Kasumi-1 (cell line): ENCODE data around the gene EFCAB14.
"Not testable (repeated sequence)": the region's sequence is repeated elsewhere in the genome, so short reads cannot be mapped to it uniquely, and the experiment has no call there.

ENCODE experiments used
- DNase-seq, 2 experiments: peaks; one replicate each; lab custom pipeline; 2025; lab: John Stamatoyannopoulos, UW

Gene EFCAB14

DNA sequence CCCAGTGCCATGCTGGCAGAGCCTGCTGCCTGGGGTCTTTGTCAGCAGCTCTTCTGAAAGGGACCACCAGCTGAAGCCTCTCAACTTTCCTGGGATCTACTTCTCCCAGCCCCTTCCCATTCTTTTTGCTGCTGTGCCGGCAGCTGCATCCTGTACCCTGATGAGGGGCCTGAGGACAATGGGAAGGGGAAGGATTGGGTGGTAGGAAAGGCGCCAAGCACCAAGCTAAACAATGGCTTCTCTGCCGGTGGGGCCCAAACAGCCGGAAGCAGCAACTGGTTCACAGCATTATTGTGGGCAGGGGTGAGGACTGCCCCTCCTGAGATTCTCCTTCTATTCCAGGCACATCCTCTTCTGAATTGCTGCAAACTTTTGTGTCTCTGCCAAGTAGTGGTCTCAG is 5.0 kb upstream of the EFCAB14 start:
- DNase-seq = no peak

- DNase-seq = no peak
Observed at GRCh38 chr1:46721686-46722205, 2.8 kb upstream of the EFCAB14 start.

DNA sequence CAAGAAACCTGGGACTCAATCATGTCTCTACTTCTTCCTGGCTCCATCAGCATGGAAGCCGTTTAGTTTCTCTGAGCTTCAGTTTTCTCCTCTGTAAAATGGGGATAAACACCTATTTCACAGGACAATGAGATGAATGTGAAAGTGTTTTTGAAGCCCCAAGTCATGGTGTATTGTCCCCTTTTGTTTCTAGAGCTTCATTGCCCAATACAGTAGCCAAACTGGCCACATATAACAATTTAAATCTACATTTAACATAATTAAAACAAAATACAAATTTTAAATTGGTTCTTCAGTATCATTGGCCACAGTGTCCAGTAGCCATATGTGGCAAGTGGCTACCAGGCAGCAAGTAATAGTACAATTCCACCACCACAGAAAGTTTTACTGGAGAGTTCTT is 2.3 kb upstream of the EFCAB14 start:
- DNase-seq = no peak

GRCh38 chr1:46720319-46720718 is 1.4 kb upstream of the EFCAB14 start:
- not testable (repeated sequence) for DNase-seq

- no peak for DNase-seq
Observed at GRCh38 chr1:46719689-46720088, 775 bp upstream of the EFCAB14 start.

GRCh38 chr1:46718340-46718726 is 581 bp downstream of the EFCAB14 start:
- DNase-seq = peak in 1 of 2 experiments; percentile 8

DNA sequence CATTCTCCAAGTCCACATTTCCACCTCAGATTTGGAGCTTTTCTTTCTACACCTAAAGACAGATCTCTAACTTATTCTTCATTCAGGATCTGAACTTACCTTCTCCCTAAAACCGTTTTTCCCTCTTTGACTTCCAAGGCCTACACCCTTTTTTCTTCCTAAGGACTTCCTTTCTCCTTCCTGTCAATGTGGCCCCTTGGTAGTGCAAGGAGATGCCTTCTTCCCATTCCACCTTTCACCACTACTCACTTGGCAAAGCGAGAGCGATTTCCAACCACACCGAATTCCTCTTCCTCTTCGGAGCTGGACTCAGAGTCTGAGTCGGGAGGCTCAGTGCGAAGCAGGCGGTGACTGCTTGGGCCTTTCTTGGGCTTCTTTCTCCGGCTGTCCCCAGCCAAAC is 1.3 kb downstream of the EFCAB14 start:
- DNase-seq = no peak

- DNase-seq = no peak
Observed at GRCh38 chr1:46714976-46715375, 3.9 kb downstream of the EFCAB14 start.

DNA sequence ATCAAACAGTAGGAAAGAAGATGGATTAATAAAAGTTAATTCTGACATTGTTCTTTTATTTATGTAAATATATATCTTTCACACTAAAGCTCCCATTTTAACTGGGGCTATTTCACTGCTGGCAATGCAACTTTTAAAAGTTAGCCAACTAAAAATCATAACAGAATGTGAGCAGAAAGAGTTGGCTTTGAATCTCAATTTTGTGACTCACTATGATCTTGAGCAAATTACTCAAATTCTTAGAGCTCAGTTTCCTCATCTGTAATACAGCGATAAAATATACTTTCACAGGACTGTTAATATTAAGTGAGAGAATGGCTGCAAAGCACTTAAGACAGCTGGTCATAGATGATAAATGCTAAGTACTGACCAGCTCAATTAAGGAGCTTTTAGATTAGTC is 10.8 kb downstream of the EFCAB14 start:
- DNase-seq = no peak

- DNase-seq = no peak
Observed at GRCh38 chr1:46705408-46705807, 13.5 kb downstream of the EFCAB14 start.

- DNase-seq = no peak
Observed at GRCh38 chr1:46703927-46704641, 14.8 kb downstream of the EFCAB14 start.

- DNase-seq = peak; percentile 74 to 77
Observed at GRCh38 chr1:46699666-46700065, 19.2 kb downstream of the EFCAB14 start.

DNA sequence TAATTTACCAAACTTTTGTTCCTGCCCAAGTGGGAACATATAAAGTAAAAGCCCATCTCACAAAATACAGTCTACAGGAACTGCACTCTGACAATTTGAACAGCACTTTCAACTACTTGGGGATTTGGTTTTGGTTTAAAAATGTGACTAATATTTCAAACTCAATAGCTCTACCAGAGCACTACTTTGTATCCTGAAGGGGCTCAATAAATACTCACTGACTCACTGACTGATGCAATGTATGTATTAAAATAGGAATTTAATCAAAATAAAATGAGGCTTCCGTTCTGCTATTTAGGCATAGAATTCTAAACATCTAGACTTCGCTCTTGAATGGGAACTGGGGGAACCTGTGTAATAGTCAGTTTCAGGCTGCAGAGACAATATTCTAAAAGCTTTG is 21.9 kb downstream of the EFCAB14 start:
- DNase-seq = no peak

DNA sequence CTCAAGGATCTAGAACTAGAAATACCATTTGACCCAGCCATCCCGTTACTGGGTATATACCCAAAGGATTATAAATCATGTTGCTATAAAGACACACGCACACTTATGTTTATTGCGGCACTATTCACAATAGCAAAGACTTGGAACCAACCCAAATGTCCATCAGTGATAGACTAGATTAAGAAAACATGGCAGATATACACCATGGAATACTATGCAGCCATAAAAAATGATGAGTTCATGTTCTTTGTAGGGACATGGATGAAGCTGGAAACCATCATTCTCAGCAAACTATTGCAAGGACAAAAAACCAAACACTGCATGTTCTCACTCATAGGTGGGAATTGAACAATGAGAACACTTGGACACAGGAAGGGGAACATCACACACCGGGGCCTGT is 24.2 kb downstream of the EFCAB14 start:
- not testable (repeated sequence) for DNase-seq

DNA sequence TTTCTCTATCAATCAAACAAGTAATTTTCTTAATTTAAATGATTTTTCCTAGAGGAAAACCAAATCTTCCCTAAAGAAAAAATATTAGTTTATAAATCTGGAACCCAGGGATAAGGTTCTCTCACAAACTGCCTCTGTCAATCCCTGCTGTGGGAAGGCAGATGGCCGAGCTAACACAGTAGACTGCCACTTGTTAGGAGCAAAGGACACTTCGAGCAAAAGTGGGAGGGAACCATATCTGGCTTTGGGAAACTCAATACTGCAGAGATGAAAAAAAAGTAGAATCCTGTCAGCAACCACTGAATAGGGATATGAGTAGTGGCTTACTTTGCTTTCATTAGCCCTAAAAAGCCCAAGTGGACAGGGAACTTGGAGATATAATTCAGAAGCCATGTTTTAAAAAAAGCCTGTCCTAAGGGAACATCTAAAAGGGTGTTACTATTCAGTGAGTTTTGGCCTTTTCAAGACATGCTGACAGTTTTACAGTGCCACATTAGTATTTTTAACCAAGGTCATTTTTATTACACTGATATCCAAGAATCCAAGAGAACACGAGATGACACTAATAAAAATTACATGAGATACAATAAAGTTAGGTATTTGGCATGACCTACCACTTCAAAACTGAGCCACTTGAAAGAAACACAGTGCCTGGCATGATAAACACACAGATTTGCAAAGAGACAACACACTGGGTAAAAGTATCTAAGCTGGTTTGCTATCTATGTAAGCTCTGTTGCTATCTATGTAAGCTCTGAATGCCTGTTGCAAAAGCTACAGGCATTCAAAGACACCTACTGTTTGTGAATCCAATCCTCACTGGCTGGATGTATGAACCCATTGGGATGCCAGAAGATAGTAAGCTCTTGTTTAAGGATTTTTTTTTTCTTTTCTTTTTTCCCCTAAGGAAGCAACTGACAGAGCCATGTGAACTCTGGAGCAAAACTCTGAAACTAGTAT is 25.8 kb downstream of the EFCAB14 start:
- no peak for DNase-seq

DNA sequence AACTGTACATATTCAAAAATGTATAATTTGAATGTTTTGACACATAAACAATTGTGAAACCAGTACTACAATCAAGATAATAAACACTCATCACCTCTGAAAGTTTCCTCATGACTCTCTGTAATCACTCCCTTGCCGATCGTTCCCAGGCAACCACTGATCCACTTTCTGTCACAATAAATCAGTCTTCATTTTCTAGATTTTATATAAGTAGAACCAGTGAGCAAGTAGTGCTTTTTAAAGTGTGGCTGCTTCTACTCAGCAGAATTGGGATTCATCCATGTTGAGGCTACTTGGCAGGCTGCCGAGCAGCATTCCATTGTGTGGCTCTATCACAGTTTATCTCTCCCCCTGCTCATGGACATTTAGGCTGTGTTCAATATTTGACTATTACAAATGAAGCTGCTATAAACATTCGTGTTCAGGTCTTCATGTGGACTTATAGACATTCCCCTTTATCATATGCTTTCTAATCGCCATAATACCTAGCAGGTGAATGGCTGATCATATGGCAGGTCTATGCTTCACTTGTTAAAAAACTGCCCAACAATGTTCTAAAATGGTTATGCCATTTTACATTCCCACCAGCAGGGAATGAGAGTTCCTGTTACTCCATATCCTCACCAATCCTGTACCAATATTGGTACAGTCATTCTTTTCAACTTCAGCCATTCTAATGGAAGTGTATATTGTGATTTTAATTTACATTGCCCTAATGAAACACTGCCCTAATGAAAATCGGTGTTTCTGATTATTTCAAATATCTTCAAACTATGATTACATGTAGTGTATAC is 26.7 kb downstream of the EFCAB14 start:
- DNase-seq = no peak

DNA sequence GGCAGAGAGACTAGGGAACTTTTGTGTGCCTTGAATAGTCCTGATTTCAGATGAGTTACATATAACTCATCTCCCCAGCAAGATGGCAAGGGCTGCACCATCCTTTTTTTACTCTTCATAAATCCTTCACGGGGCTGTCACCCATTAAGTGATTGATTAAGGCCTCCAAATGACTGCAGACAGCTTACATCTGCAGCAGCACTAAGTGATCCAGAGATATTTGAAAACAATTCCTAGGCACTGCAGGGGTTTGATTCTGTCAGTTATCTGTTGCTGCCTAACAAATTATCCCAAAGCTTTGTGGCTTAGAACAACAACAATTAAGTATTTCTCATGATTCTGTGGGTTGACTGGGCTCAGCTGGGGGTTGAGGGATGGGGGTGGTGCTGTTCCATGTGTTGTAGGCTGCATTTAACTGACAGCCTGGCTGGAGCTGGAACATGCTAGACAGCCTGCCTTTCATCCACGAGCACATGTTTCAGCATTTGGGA is 27.9 kb downstream of the EFCAB14 start:
- DNase-seq = no peak

DNA sequence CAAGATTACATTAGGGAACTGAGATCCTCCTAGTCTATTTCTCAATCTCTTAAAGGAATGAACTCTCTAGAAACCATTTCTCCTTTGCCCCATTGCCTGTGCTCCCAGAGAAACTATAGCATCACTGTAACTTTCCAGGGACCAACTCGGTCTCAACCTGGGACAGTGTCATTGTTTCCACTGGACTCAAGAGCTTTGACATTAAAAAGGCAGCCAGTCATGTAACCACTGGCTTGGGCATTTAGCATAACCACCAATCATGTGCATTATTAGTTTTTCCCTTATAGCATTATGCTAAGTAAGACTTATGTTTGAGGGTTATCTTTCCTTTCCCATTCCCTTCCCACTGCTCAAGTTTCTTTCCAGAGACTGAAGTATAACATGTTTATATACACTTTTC is 29.0 kb downstream of the EFCAB14 start:
- DNase-seq = no peak

DNA sequence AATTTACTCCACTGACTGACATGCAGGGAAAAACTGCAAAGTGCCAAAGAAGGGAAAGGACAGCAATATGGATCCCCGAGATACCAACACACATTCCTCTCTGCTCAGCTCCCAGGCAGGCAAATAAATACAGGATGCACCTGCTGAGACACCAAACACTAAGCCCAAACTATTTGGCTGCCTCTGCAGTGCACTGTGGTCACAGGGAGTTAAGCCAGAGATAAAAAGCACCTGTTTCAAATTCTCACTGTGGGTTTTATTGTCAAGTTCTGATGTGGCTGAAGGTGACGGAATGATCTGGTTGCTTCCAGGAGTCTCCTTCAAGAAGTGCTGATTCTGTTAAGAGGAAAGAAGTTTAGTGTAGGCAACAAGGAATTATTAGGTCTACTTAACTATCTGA is 29.6 kb downstream of the EFCAB14 start:
- no peak for DNase-seq

DNA sequence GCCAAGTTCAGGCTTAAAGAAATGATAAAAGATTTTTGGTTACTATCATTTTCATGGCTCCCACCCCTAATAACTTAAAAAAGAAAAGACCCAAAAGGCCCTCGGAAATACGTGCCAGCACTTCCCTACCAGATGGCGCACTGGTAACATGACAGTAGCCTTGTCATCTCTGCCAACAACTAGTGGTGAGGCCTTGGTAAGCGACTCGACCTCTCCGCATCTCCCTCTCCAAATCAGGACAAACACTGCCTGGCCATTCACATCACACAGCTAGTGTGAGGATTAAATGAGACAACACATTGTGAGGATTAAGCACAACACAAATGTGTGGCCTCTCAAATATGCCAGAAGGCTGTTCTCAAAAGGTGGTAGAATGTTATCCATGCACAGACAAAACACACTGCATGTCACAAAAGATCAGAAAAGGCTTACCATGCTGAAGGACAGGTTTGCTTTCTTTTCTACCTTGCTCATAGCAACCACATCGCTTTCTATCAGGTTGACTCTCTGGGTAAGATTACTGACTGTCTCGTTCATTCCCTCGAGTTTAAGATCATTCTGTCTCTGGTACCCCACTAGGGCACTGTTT is 30.9 kb downstream of the EFCAB14 start:
- no peak for DNase-seq

- DNase-seq = peak; percentile 69 to 73
Observed at GRCh38 chr1:46687093-46687659, 31.7 kb downstream of the EFCAB14 start.
